Measurements from ENCODE around the gene CASK.

CASK gene, protein sequence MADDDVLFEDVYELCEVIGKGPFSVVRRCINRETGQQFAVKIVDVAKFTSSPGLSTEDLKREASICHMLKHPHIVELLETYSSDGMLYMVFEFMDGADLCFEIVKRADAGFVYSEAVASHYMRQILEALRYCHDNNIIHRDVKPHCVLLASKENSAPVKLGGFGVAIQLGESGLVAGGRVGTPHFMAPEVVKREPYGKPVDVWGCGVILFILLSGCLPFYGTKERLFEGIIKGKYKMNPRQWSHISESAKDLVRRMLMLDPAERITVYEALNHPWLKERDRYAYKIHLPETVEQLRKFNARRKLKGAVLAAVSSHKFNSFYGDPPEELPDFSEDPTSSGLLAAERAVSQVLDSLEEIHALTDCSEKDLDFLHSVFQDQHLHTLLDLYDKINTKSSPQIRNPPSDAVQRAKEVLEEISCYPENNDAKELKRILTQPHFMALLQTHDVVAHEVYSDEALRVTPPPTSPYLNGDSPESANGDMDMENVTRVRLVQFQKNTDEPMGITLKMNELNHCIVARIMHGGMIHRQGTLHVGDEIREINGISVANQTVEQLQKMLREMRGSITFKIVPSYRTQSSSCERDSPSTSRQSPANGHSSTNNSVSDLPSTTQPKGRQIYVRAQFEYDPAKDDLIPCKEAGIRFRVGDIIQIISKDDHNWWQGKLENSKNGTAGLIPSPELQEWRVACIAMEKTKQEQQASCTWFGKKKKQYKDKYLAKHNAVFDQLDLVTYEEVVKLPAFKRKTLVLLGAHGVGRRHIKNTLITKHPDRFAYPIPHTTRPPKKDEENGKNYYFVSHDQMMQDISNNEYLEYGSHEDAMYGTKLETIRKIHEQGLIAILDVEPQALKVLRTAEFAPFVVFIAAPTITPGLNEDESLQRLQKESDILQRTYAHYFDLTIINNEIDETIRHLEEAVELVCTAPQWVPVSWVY

DNA sequence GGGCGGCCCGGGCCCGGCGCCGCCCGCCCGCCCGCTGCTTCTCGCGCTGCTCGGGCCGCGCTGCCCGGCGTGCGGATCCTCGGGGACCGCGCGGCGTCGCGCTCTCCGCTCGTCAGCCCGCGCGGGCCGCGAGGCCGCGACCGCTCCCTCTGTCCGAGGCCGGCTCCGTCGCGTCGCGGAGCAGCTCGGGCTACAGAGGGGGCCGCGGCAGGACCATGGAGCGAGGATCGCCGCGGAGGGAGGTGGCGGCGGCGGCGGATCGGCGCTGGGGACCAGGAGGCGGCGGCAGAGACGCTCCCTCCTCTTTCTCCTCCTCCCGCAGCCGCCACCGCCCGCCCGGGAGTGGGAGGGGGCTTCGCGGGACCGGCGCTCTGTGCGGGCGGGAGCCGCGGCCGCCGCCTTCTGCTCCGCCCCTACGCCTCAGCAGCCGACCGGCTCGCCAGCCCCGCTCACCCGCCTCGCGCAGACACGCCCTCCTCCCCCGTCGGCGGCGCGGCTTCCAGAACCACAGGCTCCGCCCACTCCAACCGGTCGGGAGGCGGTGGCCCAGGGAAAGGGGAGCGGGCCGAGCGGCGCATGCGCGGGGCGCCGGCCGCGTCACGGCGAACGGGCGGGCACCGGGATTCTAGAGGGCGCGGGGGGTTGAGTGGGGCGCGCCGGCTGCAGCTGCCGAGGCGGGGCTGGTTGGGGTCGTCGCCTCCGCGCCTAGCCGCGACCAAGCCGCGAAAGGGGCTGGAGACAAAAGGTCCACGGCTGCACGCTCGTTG, at the start of gene CASK:
Gene CASK (minus strand): TSS at position 344 of the 767 bp plus-strand sequence. CDS start 566 bp downstream, outside the sequence.
- peak; percentile 28 to 83 for DNase-seq

DNA sequence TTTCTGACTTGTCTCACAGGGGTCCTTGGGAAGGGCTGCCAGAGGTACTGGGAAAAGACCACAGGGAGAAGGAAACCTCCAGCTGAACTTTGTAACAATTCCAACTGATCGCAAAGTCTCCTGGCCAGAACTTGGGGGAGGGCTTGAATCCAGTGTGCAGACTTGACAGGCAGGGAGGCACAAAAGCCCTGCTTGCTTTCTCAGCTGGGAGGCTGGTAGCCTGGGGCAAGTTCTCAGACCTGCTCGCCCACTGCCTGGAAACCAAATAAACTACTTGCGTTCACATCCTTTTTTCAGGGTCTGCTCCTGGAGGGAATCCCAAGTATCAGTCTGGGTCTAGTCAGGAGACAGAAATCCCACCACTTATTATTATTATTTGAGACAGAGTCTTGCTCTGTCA, 48.0 kb upstream of the CASK start:
- DNase-seq = no peak

DNA sequence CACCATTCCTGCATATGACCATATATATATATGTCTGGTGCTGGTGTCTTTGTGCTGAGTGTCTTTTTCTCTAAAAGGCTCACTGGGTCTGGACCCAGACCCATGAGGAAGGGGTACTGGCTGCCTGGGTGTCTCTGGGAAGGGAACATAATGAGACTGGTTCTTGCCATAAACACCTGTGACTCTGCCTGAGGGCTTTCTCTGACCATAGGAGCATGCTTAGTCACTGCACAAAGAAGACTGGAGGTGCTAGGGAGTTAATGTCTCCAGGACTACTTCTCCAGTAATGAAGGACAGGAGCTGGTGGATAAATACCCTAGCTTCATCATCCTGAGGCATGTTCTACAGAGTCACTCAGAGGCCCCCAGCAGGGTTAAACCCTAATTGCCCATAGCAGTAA, 47.1 kb upstream of the CASK start:
- no peak for DNase-seq

DNA sequence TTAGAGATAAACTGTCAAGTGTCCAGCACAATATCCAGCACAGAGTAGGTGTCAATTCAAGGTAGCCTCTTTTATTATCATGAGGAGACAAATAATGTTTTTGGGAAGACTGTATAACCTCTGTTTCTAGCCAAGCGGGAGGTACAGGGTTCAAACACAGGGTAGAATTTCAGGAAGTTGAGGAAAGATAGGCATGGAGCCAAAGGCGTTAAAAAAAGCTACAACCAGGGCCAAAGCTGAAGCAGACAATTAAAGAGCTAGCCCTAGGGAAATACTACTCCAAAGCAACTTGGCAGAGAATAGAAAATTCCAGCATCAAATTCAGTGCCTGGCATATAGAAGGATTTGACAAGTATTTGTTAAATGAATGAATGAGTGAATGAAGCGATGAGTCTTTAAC, 40.0 kb upstream of the CASK start:
- no peak for DNase-seq

DNA sequence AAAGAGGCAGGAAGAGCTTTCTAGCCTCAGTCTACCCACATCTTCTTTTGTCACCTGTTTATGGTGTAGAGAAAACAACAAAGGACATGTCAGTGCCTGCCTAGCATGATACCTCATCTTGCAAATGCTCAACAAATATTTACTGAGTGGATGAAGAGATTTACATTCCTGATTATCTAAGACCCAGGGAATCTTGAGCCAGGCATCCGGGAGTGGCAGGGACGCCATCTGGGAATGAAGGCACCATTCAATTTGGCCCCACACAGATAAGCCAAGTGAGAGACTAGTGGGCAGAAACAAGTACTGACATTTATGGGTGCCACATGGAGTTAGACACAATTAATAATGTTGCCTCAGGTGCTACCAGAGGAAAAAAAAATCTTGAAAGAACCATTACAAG, 36.8 kb upstream of the CASK start:
- no peak for DNase-seq

DNA sequence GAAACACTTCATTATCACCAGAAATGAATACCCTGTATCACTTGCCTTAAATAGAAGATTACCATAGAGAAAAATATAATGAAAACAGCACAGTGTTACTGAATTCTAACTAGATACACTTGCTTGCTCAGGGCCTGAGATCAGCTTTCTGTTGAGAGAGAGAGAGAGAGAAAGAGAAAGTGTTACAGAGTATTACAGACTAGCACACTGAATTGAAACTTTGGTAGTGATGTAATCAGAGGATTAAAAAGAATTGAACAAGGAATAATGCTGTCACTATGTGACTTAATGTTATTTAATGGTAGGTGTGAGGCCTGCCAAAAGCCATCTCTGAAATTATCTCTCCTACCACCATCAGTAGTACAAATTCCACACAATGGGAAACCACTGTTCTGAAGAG, 35.5 kb upstream of the CASK start:
- DNase-seq = no peak

DNA sequence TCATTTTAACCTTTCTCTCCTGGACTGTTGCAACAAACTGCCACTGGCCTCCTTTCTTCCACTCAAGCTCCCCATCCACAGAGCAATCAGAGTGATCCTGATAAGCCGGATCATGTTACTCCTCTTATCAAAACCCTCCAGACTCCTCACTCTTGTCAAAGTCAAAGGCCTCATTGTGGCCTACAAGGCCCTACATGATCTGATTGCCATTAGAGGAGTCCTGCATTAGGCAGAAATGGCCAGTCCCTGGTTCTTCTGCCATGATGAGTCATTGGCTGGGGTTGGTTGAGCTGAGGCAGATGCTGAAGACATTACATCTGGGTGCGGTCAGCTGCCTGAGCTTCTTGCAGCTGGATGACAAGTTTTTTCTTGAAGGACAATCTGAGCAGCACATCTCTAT, 32.7 kb upstream of the CASK start:
- no peak for DNase-seq

DNA sequence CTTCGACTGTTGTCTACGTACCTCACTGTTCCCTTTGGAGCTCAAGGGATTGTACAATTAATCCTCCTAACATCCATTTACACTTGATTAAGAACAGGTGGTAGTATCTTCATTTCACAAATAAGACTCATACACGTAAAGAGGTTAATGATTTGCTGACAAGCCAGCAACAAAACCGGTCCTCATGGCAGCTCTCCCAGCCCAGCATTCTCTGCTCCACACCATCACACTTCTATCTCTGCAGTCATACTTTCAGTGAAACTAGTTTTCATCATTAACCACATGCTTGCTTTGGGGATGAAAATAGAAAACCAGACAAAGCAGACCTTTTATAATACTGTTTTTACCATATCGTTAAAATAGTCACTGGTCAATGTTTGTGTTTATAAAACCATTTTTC, 28.7 kb upstream of the CASK start:
- no peak for DNase-seq

DNA sequence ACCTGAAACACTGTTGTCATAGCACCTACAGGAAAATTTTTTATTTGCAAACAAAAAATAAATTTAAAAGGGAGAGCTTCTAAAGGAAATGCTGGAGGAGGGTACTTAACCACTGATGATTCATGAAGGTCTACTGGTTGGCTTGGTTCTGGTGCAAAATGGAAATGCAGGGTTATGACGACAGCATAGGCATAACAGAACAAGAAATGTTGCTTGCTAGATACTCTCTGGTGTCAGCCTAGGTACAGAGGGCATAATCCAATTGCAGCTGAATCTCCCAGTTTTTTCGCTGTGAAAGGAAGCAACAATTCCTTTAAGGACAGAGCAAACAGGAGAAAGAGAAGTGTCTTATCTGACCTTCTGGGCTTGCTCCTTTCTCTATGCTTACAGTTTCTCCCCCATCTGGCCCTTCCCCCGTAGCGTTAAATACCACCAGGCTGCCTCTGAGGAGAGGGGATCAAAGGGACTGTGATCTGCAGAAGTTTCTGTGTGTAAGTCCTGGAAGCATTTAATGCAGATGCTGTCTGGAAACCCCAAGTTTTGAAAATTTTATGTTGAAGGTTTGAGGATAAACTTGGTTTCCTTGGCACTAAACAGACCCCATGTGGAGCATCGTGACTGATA, 23.7 kb upstream of the CASK start:
- DNase-seq = no peak

DNA sequence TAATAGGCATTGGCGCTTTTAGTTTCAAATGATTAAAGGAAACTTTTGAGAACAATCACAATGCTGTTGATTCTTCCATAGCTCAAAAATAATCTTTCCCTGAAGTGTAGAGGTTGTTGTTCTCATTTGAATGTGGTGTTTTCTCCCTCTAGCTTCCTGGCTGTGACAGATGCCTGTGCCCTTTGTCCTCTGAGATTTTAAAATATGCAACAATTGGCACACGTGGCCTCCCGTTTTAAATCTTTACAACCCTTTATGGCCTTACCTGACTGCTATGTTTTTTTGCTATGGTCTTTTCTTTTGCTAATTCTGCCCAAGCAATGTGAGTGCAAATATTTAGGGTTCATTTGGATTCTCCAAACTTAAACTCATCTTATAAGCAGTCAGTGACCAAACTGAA, 22.9 kb upstream of the CASK start:
- DNase-seq = no peak

DNA sequence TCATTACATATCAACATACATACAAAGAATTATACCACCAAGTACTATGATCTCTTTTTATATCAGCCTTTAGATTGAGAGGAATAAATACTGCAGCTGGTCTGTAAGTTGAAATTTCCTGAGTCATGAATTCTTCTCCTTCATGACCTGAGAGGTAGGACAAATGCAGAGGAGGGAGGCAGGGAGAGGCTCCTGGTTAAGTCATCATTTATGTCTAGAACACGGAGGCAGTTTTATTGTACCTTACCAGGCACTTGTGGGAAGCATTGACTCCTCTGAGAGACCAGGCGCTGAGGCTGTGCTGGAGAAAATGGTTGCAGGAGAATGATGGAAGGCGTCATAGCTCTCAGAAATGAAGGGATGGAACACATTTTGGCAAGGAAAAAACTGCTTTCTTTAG, 12.5 kb upstream of the CASK start:
- no peak for DNase-seq

DNA sequence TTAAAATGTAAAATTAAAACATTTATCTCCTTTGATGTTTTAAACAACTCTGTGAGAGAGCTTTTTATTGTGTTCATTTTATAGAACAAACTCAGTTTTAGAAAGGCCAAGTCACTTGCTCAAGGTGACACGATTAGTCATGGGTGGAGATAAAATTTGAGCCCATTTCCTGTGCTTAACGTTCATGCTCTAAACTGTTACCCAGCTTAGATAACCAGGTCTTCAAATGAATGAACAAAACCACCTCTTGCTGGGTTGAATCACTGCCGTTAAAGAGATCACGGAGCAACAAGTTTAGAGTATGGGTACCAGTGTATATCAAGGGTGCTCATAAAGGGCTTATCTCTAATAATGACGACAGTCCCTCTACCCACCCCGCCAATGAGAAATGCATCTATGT, 10.2 kb upstream of the CASK start:
- no peak for DNase-seq

DNA sequence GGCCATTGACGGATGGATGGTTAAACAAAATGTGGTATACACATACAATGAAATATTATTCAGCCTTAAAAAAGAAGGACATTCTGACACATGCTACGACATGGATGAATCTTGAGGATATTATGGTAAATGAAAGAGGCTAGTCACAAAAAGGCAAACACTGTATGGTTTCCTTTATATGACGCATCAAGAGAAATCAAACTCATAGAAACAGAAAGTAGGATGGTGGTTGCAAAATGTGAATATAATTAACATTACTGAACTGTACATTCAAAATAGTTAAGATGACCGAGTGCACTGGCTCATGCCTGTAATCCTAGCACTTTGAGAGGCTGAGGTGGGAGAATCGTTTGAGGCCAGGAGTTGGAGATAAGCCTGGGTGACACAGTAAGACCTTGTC, 9.5 kb upstream of the CASK start:
- DNase-seq = no peak

DNA sequence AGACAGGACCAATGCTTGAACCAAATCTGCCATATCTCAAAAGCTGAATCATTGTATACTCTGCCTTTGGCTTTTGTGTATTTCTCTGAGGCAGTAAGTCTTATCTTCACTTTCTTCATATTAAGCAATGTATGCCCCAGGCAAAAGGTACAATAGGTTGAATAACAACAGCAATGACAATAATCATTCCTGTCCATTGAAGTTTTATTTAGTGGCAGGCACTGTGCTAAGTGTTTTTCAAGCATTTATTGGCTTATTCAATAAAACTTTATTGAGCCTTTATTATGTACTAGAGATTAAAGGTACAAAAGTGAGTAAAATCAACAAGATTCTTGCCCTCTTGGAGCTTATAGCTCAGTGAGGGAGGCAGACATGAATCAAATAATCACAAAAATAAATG, 8.2 kb upstream of the CASK start:
- DNase-seq = no peak

DNA sequence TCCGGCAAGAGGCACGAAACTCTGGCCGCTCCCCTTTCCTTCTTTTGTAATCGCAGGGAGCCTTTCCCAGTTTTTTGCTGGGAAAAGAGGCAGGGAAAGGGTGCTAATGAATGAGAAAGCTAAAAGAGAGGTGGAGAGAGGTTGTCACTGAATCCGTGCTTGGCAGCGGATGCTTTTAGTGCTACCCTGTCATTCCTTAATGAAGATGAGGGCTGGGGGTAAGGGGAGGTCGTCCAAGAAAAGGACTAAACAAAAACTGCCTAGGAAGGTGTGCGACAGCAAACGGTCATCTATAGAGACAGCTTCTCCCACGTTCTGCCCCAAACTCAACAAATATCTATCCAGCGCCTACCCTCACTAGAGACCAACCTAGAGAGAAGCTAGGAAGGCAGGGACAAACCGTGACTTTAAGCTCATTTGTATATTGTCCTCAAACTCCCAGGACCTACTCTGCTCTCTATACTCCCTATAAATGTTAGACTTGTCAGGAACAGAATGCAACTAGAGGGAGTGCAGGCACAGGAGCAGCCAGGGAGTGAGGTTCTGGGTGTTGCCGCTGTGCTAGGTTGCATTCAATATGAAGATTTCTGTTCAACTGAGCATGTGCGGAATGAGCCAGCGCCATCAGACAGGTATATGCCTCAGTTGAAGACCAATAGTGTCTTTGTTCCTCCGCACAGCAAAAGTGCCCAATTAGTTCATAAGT, 777 bp upstream of the CASK start:
- no peak for DNase-seq

DNA sequence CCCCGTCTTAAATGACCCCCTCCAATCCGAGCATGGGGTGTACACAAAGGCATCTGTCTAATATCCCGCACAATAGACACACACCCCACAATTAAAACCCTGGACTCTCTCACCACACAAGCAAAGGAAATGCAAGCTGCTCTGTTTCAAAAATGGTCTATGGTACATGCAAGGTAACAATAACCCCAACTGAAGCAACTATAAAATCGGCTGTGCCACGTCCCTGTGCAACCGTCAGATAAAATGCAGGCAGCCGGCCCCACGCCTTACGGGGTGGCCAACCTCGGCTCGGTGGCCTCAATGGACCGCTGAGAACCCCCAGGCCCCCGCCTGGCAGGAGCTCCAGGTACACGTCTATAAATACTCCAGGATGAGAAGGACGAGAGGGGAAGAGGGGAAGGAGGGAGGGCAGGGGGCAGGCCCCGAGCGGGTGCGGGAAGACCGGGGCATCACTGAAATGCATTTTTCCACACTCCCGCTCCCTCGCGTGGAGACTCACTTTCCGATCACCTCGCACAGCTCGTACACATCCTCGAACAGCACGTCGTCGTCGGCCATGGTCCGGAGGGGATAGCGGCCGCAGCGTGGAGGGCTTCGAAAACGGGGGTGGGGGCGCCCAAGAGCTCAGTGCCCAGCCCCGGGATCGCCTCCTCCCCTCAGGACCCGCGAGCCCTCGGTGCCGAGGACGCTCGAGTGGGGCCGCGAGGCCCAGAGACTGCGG, 763 bp downstream of the CASK start:
- DNase-seq = no peak

DNA sequence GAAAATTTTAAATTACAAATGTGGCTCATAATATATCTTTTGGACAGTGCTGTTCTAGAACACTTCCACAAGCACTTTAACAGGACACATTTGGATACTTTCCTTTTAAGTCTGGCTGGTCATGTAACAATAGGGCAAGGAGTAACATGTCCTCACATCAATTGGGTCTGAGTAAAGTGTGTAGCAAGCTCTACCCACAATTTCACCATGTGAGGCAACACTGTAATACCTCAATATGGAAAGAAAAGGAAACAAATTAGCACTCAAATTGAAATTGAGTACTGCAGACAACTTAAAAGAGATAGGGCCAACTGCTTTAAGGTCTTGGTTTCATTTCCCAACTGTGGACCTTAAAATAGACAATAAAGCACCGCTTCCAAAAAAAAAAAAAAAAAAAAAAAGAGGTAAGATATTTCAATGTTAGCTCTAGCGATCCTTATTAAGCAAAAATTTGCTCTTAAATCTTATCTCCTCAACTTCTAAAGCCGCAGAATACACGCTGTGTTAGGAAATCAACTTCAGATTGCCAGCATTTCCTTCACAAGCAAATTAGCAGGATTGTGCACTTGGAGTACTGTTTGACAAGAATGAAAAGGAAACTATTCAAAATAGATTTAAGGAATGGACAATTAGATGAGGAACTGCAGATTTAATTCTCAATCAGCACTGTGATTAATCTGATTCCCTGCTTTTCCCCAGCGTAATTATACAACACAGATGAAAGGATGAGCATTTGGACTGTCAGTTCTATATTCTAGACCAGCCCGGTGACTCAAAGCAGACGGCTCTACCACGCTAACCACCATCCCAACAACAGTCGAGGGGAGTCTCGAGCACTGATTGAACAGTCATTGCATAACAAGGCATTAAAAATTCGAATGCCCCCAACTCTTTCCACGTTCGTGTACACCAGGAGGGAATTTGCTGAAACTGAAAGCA, 1.6 kb downstream of the CASK start:
- DNase-seq = no peak

DNA sequence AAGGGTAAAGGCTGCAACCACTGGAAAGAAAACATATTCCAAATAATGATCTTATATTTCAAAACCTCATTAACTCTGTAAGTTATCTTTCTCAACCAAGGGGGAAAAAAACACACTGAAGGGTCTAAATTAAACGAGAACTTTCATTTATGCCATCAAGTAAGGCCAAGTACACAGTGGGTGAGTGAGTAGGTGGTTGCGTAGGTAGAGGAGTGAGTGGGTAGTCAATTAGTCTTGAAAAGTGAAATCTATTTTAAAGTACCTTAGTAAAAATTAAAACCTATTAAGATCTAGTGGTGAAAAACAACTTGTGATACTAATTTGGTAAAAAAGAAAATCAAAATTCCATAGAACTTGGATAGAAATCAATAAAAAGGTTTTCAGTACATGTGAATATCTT, 3.5 kb downstream of the CASK start:
- DNase-seq = no peak

DNA sequence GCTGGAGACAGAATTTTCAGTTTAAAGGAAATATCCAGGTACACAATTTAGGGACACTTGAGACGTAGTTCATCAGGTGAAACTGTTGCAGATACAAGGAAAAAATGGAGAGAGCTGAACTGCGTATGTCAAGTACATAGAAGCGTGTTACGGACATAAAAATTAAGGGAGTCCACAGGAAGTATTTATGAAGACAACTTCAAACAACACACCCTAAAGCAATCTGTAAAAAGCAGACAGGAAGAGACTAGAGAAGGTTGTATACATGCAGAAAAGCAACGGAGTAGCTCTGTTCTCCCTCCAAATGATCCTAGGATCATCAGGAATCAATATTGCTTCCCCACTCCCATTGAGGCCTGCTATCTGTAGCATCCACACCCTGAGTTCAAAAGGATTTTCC, 5.8 kb downstream of the CASK start:
- no peak for DNase-seq

DNA sequence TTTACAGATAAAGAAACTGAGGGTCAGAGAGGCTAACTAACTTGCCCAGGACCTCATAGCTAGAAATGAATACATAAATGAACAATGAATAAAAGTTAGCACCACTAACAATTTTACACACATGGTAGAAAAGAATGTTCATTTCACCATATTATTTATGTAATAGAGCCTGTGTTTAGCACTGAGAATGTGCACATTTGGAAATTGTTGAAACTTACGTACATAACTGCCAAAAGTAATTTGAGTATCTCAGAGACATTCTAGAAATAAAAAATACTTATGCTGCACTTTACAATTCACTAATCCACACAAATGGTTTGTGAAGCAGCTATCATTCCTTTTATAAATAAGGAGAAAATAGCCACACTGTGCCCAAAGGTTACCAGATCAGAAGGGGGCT, 9.9 kb downstream of the CASK start:
- no peak for DNase-seq
